ENCODE results near the gene HSFY1.
"Not testable (repeated sequence)": the region's sequence is repeated elsewhere in the genome, so short reads cannot be mapped to it uniquely, and the experiment has no call there.

HSFY1 gene

DNA sequence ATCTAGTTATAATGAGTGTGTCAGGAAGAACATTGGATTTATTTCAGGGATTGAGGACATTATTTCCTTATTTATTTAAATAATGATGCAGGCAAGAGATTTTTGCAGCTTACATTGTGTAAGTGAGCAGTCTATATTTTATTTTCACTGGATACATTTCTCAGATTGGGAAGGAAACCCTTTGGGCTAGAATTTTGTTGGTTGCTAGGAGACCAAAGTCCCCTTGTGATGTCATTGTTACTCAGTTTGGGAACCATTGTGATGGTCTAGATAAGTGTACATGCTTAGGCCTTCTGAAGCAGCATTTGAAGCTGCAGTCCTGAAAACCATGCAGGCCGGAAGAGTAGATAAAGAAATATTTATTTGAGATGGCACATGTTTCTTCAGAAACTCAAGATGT is at the start of gene HSFY1:
Gene HSFY1 (plus strand): TSS at position 301 of the 400 bp plus-strand sequence. CDS start 68 bp downstream, at position 369.
- not testable (repeated sequence) for DNase-seq (ENCODE audit: low read depth in 3 of 3)

DNA sequence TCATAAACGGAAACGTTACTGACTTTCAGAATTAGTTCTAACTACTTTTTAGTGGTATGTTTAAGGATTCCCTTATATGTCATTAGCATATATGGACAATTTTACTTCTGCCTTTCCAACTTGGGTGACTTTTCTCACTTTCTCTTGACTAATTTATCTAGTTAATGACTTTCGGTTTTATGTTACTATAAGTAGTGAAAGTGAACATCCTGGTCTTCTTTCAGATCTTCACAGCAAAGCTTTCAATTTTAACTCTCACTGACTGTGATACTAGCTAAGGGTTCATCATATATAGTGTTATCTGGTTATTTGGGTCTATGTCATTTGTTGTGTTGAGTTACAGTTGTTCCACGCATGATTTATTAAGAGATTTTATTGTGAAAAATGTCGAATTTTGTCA is 42.3 kb upstream of the HSFY1 start:
- not testable (repeated sequence) for DNase-seq (ENCODE audit: low read depth in 3 of 3)

DNA sequence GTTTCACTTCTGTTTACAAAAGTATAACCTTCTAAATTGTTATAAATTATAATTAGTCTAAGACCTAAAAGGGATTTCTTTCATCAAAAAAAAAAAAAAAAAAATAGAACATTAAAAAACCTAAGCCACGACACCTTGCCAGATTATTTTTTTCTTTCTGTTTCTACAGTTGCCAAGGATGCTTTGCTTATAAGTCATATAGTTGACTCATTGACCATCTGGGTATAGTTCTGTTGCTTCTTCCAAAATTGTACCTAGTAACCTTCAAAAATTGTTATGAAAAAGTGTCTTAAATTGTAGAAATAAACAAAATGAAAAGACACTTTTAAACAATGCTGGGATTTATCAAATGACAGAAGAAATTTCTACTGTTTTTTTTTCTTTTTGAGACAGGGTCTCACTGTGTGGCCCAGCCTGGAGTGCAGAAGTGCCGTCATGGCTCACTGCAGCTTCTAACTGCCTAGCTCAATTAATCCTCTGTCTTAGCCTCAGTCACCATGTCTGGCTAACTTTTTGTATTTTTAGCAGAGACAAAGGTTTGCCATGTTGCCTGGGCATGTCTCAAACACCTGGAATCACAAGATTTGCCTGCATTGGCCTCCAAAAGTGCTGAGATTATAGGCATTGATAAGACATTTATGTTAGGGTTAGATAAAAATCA is 15.4 kb upstream of the HSFY1 start:
- DNase-seq (ENCODE audit: low read depth in 3 of 3), result not testable (repeated sequence)

GRCh38 chrY:18538952-18539351 is 7.6 kb upstream of the HSFY1 start:
- DNase-seq (ENCODE audit: low read depth in 3 of 3), result not testable (repeated sequence)

DNA sequence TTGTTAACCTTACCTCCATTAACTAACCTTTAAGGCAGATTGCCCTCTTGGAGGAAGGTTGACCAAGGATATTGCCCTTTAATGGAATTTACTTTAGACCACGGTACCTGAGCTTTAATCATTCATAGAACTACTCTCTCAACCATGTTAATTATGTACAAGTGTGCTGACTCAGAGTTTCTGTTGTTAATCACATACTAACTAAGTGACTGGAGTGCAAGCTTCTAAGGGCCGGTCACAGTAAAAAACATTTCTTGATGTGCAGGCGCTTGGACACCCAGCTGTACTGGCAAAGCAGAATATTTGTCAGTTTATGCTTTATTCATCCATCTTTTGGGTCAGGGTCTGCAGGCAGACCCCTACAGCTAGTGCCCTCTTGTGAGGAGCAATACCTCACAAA is 6.6 kb downstream of the HSFY1 start:
- not testable (repeated sequence) for DNase-seq (ENCODE audit: low read depth in 3 of 3)

DNA sequence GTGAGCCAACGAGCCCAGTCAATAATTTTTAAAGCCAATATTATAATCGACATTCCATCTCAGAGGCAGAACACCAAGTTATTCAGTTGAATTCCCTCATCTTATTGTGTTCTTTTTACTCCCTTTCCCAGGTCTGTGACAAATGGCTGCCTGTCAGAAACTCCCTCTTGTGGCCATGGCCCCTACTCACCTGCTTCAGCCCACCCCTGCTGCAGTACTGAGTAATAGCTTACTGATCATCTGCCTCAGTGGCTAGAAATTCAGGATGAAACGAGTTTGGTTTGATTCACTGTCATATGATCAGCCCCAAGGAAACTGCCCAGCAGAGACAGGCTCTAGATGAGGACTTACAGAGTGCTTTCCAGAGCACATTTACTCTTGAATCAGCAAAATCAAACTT is 19.4 kb downstream of the HSFY1 start:
- DNase-seq (ENCODE audit: low read depth in 3 of 3), result not testable (repeated sequence)

Measured in stimulated activated CD4-positive, alpha-beta T cell treated with anti-CD3 and anti-CD28 coated beads, TNF-alpha, amount 100 ng/mL, for 4 hours (primary cell).